ENCODE data around the gene SLC41A2.

DNA sequence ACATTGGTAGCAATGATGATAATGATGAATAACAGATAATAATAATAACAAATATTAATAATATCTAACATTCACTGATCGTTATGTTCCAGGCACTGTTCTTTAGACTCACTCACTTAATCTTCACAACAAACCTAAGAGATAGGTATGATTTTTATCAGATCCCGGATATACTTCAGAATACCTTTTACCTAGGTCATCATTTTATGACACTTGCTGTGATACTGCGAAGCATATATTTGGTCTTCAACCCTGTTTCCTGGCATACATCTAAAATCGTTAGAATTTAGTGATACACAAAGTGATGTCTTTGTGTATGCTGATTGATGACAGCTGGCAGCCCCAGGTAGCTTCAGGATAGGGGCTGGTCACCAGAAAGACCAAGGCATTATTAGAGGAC is 46.1 kb downstream of the SLC41A2 start:
- TF ChIP-seq, protein P1, sequence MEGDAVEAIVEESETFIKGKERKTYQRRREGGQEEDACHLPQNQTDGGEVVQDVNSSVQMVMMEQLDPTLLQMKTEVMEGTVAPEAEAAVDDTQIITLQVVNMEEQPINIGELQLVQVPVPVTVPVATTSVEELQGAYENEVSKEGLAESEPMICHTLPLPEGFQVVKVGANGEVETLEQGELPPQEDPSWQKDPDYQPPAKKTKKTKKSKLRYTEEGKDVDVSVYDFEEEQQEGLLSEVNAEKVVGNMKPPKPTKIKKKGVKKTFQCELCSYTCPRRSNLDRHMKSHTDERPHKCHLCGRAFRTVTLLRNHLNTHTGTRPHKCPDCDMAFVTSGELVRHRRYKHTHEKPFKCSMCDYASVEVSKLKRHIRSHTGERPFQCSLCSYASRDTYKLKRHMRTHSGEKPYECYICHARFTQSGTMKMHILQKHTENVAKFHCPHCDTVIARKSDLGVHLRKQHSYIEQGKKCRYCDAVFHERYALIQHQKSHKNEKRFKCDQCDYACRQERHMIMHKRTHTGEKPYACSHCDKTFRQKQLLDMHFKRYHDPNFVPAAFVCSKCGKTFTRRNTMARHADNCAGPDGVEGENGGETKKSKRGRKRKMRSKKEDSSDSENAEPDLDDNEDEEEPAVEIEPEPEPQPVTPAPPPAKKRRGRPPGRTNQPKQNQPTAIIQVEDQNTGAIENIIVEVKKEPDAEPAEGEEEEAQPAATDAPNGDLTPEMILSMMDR (IDR thresholded peaks at IDR 0.05): no peak
- TF ChIP-seq POLR2A (IDR thresholded peaks at IDR 0.05): no peak

Measured in sigmoid colon (tissue), 3 donors.